Hepatocyte (in vitro differentiated cells): ENCODE measurements around the gene NR2C2.

Source experiments
- CTCF ChIP-seq: fragments of 200-600 bp; sonication (generic); IDR thresholded peaks from 2 replicates; pipeline ENCODE4 v1.5.1; 2016; ENCODE audit warnings: antibody characterized with exemption, mild to moderate bottlenecking; ENCODE audit not compliant: poor library complexity
- EZH2 ChIP-seq: fragments of 200-600 bp; sonication (generic); IDR thresholded peaks from 2 replicates; pipeline ENCODE4 v1.6.1; 2016; ENCODE audit warnings: antibody characterized with exemption, mild to moderate bottlenecking, borderline replicate concordance

- TF ChIP-seq CTCF (no peak), EZH2 (no peak)
Measured at GRCh38 chr3:15043408-15044171, 96.2 kb downstream of the NR2C2 start.
